ENCODE results near the gene CLDN20. TPM values are rescaled to one million over a fixed set of nuclear protein-coding genes. Genes with fewer than 3 reads are reported as not detected.

CLDN20 gene
- total RNA-seq, 2 donors from 2014 or later = not detected

DNA sequence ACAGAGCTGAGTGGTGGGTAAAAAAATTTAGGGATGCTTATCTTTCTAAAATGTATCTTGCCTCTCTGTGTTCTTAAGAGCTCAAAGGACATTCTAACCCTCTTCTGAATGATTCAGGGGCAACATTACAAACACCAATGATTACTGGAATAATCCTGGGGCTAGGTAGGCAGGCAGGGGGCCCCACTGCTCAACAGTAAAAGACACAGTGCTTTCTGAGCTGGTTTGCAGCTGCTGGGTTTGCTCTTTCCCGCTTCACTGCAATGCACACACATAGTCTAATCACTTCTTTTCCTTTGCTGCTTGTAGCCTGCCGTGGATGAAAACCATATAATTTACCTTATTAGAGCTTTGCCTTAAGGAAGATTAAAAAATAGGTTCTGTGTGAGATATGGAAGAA, 23.9 kb downstream of the CLDN20 start:
- no peak overlapping the region for H3K27ac ChIP-seq
- H3K4me1 ChIP-seq = no peaks in the 10 kb centered on the region
- TF ChIP-seq, protein P1, sequence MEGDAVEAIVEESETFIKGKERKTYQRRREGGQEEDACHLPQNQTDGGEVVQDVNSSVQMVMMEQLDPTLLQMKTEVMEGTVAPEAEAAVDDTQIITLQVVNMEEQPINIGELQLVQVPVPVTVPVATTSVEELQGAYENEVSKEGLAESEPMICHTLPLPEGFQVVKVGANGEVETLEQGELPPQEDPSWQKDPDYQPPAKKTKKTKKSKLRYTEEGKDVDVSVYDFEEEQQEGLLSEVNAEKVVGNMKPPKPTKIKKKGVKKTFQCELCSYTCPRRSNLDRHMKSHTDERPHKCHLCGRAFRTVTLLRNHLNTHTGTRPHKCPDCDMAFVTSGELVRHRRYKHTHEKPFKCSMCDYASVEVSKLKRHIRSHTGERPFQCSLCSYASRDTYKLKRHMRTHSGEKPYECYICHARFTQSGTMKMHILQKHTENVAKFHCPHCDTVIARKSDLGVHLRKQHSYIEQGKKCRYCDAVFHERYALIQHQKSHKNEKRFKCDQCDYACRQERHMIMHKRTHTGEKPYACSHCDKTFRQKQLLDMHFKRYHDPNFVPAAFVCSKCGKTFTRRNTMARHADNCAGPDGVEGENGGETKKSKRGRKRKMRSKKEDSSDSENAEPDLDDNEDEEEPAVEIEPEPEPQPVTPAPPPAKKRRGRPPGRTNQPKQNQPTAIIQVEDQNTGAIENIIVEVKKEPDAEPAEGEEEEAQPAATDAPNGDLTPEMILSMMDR (IDR thresholded peaks at IDR 0.05) = no peak
- no peaks in the 10 kb centered on the region for H3K9me3 ChIP-seq
- no peaks in the 10 kb centered on the region for H3K27me3 ChIP-seq
- intact Hi-C loops (cut with DNase I) = no loop called here
- H3K9ac ChIP-seq (ENCODE audit: low read depth in 2 of 2, low read length in 2 of 2) = no peak overlapping the region
- no peak for DNase-seq
- no peak overlapping the region for H3K4me3 ChIP-seq
- H3K36me3 ChIP-seq = no peaks in the 10 kb centered on the region

DNA sequence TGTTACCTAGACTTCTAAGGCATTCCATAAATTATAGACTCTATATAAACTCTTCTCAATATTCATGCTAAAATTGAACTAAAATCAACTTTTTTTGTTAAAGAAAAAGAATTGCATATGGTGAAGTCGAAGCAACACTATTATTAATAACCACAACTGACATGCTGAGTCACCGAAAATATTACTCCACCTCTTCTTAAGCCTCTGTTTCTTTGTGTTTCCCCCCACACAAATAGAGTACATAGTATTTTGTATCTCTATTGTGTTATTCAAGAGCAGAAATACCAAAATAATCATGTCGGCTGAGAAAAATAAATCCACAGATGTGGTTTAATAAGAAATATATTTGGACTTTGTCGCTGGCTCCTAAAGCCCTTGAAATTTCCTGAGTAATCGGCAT, 26.7 kb downstream of the CLDN20 start:
- intact Hi-C loops (cut with DNase I) = no loop called here
- H3K9me3 ChIP-seq = no peaks in the 10 kb centered on the region
- no peak overlapping the region for H3K9ac ChIP-seq (ENCODE audit: low read depth in 2 of 2, low read length in 2 of 2)
- no peak for DNase-seq
- no peaks in the 10 kb centered on the region for H3K27me3 ChIP-seq
- H3K4me1 ChIP-seq = no peaks in the 10 kb centered on the region
- no peaks in the 10 kb centered on the region for H3K36me3 ChIP-seq
- no peak overlapping the region for H3K4me3 ChIP-seq
- H3K27ac ChIP-seq = no peak overlapping the region
- TF ChIP-seq, protein P1 (IDR thresholded peaks at IDR 0.05) = no peak

- no peaks in the 10 kb centered on the region for H3K4me1 ChIP-seq
- no peak for DNase-seq
- H3K27me3 ChIP-seq = no peaks in the 10 kb centered on the region
- H3K9ac ChIP-seq (ENCODE audit: low read depth in 2 of 2, low read length in 2 of 2) = no peak overlapping the region
- H3K36me3 ChIP-seq = no peaks in the 10 kb centered on the region
- no peak overlapping the region for H3K4me3 ChIP-seq
- intact Hi-C loops (cut with DNase I) = no loop called here
- no peak overlapping the region for H3K27ac ChIP-seq
- no peaks in the 10 kb centered on the region for H3K9me3 ChIP-seq
- TF ChIP-seq, protein P1 (IDR thresholded peaks at IDR 0.05) = no peak
Observed at GRCh38 chr6:155291291-155291690, 27.5 kb downstream of the CLDN20 start.

- H3K36me3 ChIP-seq = no peaks in the 10 kb centered on the region
- H3K27ac ChIP-seq = no peak overlapping the region
- H3K27me3 ChIP-seq = no peaks in the 10 kb centered on the region
- TF ChIP-seq, protein P1 (IDR thresholded peaks at IDR 0.05) = no peak
- DNase-seq = no peak
- no peak overlapping the region for H3K4me3 ChIP-seq
- H3K9ac ChIP-seq (ENCODE audit: low read depth in 2 of 2, low read length in 2 of 2) = no peak overlapping the region
- no peaks in the 10 kb centered on the region for H3K4me1 ChIP-seq
- H3K9me3 ChIP-seq = no peaks in the 10 kb centered on the region
- intact Hi-C loops (cut with DNase I) = no loop called here
Observed at GRCh38 chr6:155292711-155293110, 28.9 kb downstream of the CLDN20 start.

GRCh38 chr6:155297669-155298068, 33.9 kb downstream of the CLDN20 start:
- Histone ChIP-seq H3K4me1 (no peaks in the 10 kb centered on the region), H3K4me3 (no peak overlapping the region), H3K27me3 (no peaks in the 10 kb centered on the region), H3K27ac (no peak overlapping the region), H3K9me3 (no peaks in the 10 kb centered on the region), H3K9ac (ENCODE audit: low read depth in 2 of 2, low read length in 2 of 2) (no peak overlapping the region), H3K36me3 (no peaks in the 10 kb centered on the region)
- DNase-seq = no peak
- intact Hi-C loops (cut with DNase I) = no loop called here
- TF ChIP-seq, protein P1 (IDR thresholded peaks at IDR 0.05) = no peak

DNA sequence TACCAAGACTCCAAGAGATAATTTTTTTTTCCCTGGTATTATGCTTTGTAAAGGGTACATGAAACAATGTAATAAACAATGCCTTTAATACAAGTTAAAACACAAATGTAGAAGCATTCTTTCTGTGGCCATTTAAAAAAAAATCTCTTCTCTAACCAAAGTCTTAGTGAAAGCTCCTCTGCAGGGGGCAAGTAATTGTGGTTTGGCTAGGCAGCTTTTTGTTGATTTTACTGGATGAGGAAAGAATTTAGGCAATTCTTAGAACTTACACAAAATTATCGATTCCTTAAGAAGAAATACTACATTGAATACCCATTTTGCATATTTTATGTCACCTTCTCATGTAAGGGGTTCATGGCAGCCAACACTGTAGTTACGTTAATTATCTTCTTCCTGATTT, 38.1 kb downstream of the CLDN20 start:
- intact Hi-C loops (cut with DNase I) = no loop called here
- no peak overlapping the region for H3K27ac ChIP-seq
- no peaks in the 10 kb centered on the region for H3K36me3 ChIP-seq
- H3K4me3 ChIP-seq = no peak overlapping the region
- H3K4me1 ChIP-seq = no peaks in the 10 kb centered on the region
- no peaks in the 10 kb centered on the region for H3K27me3 ChIP-seq
- no peaks in the 10 kb centered on the region for H3K9me3 ChIP-seq
- DNase-seq = no peak
- TF ChIP-seq, protein P1 (IDR thresholded peaks at IDR 0.05) = no peak
- H3K9ac ChIP-seq (ENCODE audit: low read depth in 2 of 2, low read length in 2 of 2) = no peak overlapping the region
